NCI-H2107 treated with DMSO at 0.1 percent for 48 hours (cell line): ENCODE measurements around the gene FAXC.

Experiments used
- DNase-seq: peaks from one replicate; lab custom pipeline; 2025; ENCODE audit not compliant: unreplicated experiment; lab: John Stamatoyannopoulos, UW

The FAXC gene

GRCh38 chr6:99349171-99350141 lies at the start of gene FAXC:
Gene FAXC, minus strand, starts transcription at chr6:99349674. Its CDS starts 302 bp downstream, at chr6:99349372.
- DNase-seq: peak; percentile 83

GRCh38 chr6:99397287-99397686 lies 47.8 kb upstream of the FAXC start:
- DNase-seq: no peak

- DNase-seq: peak; percentile 58
Measured at GRCh38 chr6:99393698-99394531, 44.4 kb upstream of the FAXC start, which contains the start of gene COQ3. Gene COQ3, minus strand, starts transcription at chr6:99394195. Its CDS starts 16 bp downstream, at chr6:99394179.

GRCh38 chr6:99393366-99393697 lies 43.9 kb upstream of the FAXC start:
- no peak for DNase-seq

- DNase-seq: no peak
Measured at GRCh38 chr6:99390896-99391295, 41.4 kb upstream of the FAXC start.

GRCh38 chr6:99384507-99384906 lies 35.0 kb upstream of the FAXC start:
- no peak for DNase-seq

- no peak for DNase-seq
Measured at GRCh38 chr6:99378636-99379035, 29.2 kb upstream of the FAXC start.

GRCh38 chr6:99369533-99369932 lies 20.1 kb upstream of the FAXC start:
- DNase-seq: no peak

- no peak for DNase-seq
Measured at GRCh38 chr6:99366852-99367251, 17.4 kb upstream of the FAXC start.

- DNase-seq: no peak
Measured at GRCh38 chr6:99364026-99364425, 14.6 kb upstream of the FAXC start.

- DNase-seq: no peak
Measured at GRCh38 chr6:99362678-99363268, 13.3 kb upstream of the FAXC start.

GRCh38 chr6:99359800-99360199 lies 10.3 kb upstream of the FAXC start:
- no peak for DNase-seq

GRCh38 chr6:99356641-99357040 lies 7.2 kb upstream of the FAXC start:
- no peak for DNase-seq

- DNase-seq: no peak
Measured at GRCh38 chr6:99354983-99355382, 5.5 kb upstream of the FAXC start.

- DNase-seq: no peak
Measured at GRCh38 chr6:99353126-99353525, 3.7 kb upstream of the FAXC start.

GRCh38 chr6:99350573-99350972 lies 1.1 kb upstream of the FAXC start:
- peak; percentile 40 for DNase-seq

- DNase-seq: peak; percentile 36
Measured at GRCh38 chr6:99348288-99349170, 945 bp downstream of the FAXC start.

GRCh38 chr6:99347804-99348203 lies 1.7 kb downstream of the FAXC start:
- DNase-seq: no peak

- DNase-seq: no peak
Measured at GRCh38 chr6:99346595-99346994, 2.9 kb downstream of the FAXC start.

GRCh38 chr6:99345164-99345563 lies 4.3 kb downstream of the FAXC start:
- DNase-seq: no peak
